Adrenal gland (tissue), 5 donors: Measurements from ENCODE around the gene DNAL4.

Experiments
- CTCF ChIP-seq, 6 experiments: fragments of 450-650 bp in 4 of 6; fragments of 200-600 bp in 2 of 6; sonication (generic) in 1 of 6; IDR thresholded peaks; 1 replicate in 5 of 6; 2 replicates in 1 of 6; pipeline versions ENCODE4 v1.5.1 to v1.8.0; 2016 to 2021; ENCODE audit warnings: antibody characterized with exemption in 6 of 6, mild to moderate bottlenecking in 2 of 6, moderate library complexity in 1 of 6
- POLR2A ChIP-seq, 2 donors: fragments of 450-650 bp; IDR thresholded peaks; one replicate each; pipeline ENCODE4 v1.6.1; 2017; ENCODE audit warnings: antibody characterized with exemption in 2 of 2, mild to moderate bottlenecking in 2 of 2, moderate library complexity in 1 of 2
- donor health status: DM: no; HTN: no; CAD: no.

DNA sequence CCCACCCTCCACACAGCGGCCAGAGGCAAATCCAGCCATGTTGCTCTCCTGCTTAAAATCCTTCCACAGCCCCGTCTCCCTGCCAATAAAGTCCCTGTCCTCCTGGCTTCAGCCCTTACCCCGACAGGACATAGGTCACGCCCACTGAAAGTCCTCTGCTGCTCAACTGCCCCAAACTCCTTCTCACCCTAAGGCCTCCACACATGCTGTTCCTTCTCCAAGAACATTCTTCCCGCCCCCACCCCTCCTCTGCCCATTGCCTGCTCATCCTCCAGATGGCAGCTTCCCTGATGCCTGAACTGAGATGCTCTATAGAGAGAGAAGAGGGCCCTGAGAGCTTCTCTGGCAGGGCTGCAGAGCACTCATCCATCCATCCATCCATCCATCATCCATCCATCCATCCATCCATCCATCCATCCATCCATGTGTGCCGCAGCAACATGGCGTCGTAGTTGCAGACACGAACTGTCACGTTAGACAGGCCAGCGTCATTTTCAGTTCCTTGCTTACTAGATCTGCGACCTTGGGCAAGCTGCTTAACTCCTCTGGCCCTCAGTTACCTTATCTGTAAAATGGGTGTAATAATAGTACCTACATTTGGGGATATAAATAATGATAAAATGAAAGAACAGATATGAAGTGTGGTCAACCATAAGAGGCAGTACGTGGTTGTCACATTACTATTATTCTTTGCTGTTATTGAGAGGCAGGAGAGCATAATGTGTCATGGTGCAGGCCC lies 40.4 kb upstream of the DNAL4 start:
- no peak for TF ChIP-seq CTCF (IDR thresholded peaks at IDR 0.05)
- no peak for TF ChIP-seq POLR2A (IDR thresholded peaks at IDR 0.05)
